CD4-positive, alpha-beta T cell treated with Interleukin-15 for 4 hours (primary cell): ENCODE data around the gene GCN1.
"Not testable (repeated sequence)": the region's sequence is repeated elsewhere in the genome, so short reads cannot be mapped to it uniquely, and the experiment has no call there.

ENCODE experiments used
- DNase-seq: peaks from one replicate; pipeline ENCODE4 v3.0.0-alpha.2; 2020; ENCODE audit warnings: low spot score

The GCN1 gene

GRCh38 chr12:120213182-120213581 is 18.7 kb upstream of the GCN1 start:
- DNase-seq = not testable (repeated sequence)

- DNase-seq = no peak
Measured at GRCh38 chr12:120212301-120212700, 17.8 kb upstream of the GCN1 start.

GRCh38 chr12:120211904-120212283 is 17.4 kb upstream of the GCN1 start:
- DNase-seq = no peak

DNA sequence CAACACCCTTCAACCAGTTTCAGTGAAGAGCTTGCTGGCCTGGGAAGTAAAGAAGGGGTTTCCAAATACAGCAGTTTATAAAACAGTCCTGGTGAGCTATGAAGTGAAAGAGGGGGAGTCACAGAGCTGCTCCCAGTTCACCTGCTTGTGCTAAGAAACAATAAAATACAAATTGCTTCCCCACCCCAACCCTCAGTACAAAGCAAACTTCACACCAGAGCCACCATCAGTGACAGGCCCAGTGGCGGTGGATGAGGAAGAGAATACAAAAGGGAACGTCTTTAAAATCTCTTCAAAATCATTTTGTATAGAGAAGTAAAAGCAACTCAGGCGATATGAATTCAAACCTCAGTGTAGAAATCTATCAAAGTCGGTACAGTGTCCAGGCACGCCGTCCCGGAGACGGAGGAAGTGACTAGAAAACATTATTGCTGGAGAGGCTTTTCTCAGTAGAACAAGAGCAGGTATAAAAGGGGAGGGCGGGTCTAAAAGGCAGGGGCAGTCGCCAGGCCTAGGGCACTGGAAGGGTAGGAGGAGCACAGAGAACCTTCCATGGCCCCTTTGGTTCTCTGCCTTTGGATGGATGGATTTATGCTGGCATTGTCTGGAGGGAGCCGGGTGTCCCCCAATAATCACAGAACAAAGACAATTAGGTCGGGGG is 16.9 kb upstream of the GCN1 start:
- DNase-seq = no peak

GRCh38 chr12:120209851-120210250 is 15.3 kb upstream of the GCN1 start:
- no peak for DNase-seq

GRCh38 chr12:120207227-120207626 is 12.7 kb upstream of the GCN1 start:
- DNase-seq = no peak

GRCh38 chr12:120206781-120207180 is 12.3 kb upstream of the GCN1 start:
- DNase-seq = not testable (repeated sequence)

DNA sequence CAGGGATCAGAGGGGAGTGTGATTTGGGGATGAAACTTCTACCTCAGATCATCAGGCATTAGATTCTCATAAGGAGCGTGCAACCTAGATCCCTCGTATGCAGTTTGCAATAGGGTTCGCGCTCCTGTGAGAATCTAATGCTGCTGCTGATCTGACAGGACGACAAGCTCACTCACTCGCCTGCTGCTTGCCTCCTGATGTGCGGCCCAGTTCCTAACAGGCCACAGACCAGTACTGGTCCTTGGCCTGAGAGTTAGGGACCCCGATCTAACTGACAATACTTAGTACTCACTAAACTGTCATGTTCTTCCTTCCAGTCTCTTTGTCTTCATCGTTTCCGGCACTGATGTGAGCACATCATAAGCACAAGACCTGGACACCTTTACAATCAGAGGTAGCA is 11.7 kb upstream of the GCN1 start:
- DNase-seq = no peak

- DNase-seq = no peak
Measured at GRCh38 chr12:120204171-120204570, 9.7 kb upstream of the GCN1 start.

GRCh38 chr12:120200364-120200800 is 5.9 kb upstream of the GCN1 start:
- DNase-seq = no peak

- DNase-seq = peak; percentile 40
Measured at GRCh38 chr12:120199595-120200306, 5.2 kb upstream of the GCN1 start.

GRCh38 chr12:120199025-120199424 is 4.5 kb upstream of the GCN1 start:
- no peak for DNase-seq

- DNase-seq = no peak
Measured at GRCh38 chr12:120197542-120197887, 3.0 kb upstream of the GCN1 start.

DNA sequence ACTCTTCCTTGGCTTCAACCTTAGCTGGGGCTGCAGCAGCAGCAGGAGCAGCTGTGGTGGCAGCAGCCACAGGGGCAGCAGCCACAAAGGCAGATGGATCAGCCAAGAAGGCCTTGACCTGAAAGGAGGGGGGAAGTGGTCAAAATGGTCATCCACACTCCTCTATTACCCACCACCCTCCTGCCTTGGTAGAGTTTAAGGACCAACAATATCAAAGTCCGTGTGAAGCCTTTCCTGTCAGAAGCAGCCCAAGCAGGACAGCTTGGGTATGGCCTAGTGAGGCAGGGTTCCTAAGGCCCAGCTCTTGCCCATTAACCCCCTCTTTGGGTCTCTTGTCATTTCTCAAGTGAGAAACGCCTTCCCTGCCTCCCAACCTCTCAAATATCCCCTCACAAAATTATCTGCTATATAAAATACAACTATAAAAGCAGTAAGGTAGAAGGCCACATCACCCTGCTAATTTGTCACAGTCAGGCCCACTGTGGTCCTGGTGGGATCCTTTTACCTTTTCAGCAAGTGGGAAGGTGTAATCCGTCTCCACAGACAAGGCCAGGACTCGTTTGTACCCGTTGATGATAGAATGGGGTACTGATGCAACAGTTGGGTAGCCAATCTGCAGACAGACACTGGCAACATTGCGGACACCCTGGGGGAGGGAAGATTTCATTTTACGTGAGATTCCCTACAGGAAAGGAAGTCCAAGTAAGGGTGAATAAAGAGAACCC is 2.5 kb upstream of the GCN1 start:
- not testable (repeated sequence) for DNase-seq

GRCh38 chr12:120196363-120196762 is 1.8 kb upstream of the GCN1 start:
- no peak for DNase-seq

DNA sequence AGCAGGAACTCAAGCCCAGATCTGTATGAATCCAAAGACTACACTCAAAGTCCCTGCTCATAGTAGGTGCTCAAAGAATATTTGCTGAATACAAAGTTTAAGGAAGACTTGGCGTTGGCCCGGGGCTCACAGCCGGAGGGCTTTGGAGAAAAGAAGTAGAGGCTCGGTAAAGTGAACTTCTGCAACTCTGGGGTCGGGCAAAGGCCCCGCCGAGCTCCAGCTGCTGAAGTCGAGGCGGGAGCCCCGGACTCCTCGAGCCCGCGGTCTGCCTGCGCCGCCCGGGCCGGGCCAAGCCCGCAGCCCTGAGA is 335 bp downstream of the GCN1 start:
- DNase-seq = no peak

DNA sequence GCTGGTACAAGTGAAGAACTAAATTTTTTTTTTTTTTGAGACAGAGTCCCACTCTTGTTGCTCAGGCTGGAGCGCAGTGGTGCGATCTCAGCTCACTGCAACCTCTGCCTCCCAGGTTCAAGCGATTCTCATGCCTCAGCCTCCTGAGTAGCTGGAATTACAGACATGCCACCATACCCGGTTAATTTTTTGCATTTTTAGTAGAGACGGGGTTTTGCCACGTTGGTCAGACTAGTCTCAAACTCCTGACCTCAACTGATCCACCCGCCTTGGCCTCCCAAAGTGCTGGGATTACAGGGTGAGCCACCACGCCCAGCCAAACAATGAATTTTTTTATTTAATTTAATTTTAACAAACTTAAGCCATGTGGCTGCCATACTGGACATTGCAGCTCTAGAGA is 1.2 kb downstream of the GCN1 start:
- DNase-seq = not testable (repeated sequence)

DNA sequence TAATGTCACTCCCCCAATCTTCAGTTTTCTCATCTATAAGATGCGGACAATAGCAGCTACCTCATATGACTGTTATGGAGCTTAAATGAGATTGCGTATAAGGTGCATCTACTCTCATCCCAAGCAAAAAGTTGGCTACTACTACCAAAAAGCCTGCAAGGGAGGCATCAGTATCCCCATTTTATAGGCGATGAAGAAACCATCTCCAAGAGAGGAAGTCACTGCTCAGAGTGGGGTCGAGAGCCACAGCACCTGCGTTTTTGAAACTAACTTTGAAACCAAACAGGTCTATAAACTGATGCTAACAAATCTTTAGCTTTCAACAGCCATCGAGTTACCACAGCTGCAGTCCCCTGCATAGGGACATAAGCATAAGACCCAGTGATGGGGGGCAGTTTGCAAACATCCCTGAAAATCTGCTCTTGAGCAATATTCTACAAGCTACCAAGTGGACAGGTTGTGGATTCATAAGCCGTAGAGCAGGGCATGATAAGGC is 3.5 kb downstream of the GCN1 start:
- no peak for DNase-seq

- no peak for DNase-seq
Measured at GRCh38 chr12:120190386-120190785, 4.1 kb downstream of the GCN1 start.

GRCh38 chr12:120186654-120187053 is 7.9 kb downstream of the GCN1 start:
- DNase-seq = no peak

DNA sequence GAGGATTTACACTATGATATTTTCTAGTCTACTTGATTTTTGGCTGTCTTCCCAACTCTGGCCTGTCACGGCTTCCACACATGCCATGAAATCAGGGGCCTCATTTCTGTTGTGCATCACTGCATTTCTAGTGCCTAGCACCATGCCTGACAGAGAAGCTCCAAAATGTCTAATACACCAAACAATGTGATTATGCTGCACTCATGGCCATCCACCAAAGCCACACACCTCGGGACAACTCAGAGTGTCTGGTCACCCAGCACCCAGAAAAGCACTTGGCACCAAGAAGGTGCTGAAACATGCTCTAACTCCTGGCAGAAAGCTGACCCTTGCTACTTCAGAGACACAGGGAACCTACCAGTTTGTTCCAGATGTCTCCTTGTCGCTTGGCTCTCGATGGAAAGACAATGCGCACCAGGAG is 11.3 kb downstream of the GCN1 start:
- no peak for DNase-seq

DNA sequence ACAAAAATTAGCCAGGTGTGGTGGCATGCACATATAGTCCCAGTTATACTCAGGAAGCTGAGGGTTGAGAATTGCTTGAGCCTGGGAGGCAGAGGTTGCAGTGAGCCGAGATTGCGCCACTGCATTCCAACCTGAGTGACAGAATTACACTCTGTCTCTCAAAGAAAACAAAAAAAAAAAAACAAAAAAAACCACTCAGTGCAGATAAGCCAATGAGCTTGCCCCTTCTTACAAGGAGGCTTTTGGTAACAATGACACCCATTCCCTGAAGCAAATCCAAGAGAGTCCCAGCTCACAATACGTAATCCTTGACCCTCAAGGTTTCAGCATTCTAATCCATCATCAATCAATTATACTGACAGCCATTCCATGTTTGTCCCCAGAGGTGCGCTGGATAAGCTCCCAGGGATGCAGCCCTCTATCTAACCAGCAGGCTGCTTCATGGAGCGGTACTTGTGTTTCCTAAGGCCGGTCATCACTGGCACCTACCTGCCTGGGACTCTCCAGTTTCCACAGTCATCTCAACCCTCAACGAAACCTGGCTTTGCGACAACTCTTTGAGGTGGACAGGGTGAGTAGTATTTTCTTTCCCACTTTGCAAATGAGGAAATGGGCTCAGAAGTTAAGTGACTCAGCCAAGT is 12.4 kb downstream of the GCN1 start:
- no peak for DNase-seq

DNA sequence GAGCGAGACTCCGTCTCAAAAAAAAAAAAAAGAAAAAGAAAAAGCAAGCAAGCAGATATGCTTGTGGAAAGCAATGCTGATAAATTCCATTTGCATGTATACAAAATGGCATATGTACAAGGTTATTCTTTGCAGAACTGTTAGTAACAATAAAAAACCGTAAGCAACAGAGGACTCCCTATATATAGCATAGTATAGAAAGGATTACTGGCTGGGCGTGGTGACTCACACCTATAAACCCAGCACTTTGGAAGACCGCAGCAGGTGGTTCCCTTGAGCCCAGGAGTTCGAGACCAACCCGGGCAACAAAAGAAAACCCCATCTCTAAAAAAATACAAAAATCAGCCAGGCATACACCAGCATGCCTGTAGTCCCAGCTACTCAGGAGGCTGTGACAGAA is 13.5 kb downstream of the GCN1 start:
- DNase-seq = no peak
